ENCODE data around the gene LUZP2. TPM values are rescaled to one million over a fixed set of nuclear protein-coding genes. Genes with fewer than 3 reads are reported as not detected.

LUZP2 gene
- total RNA-seq, 2 donors from 2014 or later: 2.0 to 2.4 TPM

GRCh38 chr11:25119416-25119815, 622.6 kb downstream of the LUZP2 start:
- whole genome bisulfite sequencing, 2 experiments (ENCODE audit: insufficient coverage in 1 of 2, insufficient read length in 1 of 2): 89 to 98% methylated on average over 3 of the region's 3 CpGs
- Histone ChIP-seq H3K9me3 (ENCODE audit: control insufficient read depth, low read length) (no peaks in the 10 kb centered on the region), H3K9ac (ENCODE audit: extremely low read depth, low read length, poor library complexity, severe bottlenecking) (no peak overlapping the region), H3K27ac (ENCODE audit: low read depth, low read length) (no peak overlapping the region), H3K36me3 (ENCODE audit: control insufficient read depth, insufficient read depth, low read length) (no peaks in the 10 kb centered on the region), H3K4me1 (ENCODE audit: control insufficient read depth, insufficient read depth, low read length) (no peaks in the 10 kb centered on the region), H3K4me3 (ENCODE audit: low read length) (no peak overlapping the region), H3K27me3 (ENCODE audit: control insufficient read depth, insufficient read depth, low read length, poor library complexity, severe bottlenecking) (no peaks in the 10 kb centered on the region)
- Mint-ChIP-seq H3K27me3 (ENCODE audit: insufficient read depth) (no peaks in the 10 kb centered on the region), H3K4me3 (no peak overlapping the region), H3K27ac (no peak overlapping the region), H3K4me1 (no peaks in the 10 kb centered on the region), H3K36me3 (ENCODE audit: low read depth) (no peaks in the 10 kb centered on the region), H3K9me3 (no peaks in the 10 kb centered on the region)
- DNase-seq: no peak
- no peak for TF ChIP-seq CTCF (conservative IDR thresholded peaks at IDR 0.05)

Data from endodermal cell (in vitro differentiated cells).